Neuron (in vitro differentiated cells): ENCODE measurements around the gene TGM5.

Experiments
- H2AFZ ChIP-seq: one replicate; pipeline ENCODE4 v1.6.1; 2013; ENCODE audit warnings: low read depth, mild to moderate bottlenecking, inconsistent platforms, low read length, moderate library complexity
- H3K27me3 ChIP-seq: one replicate; pipeline ENCODE4 v1.6.1; 2013; ENCODE audit warnings: low read length; ENCODE audit not compliant: insufficient read depth
- H3K36me3 ChIP-seq: one replicate; pipeline ENCODE4 v1.6.1; 2013; ENCODE audit warnings: low read length; ENCODE audit not compliant: insufficient read depth
- H3K4me1 ChIP-seq: one replicate; pipeline ENCODE4 v1.6.1; 2013; ENCODE audit warnings: low read length; ENCODE audit not compliant: insufficient read depth
- H3K4me3 ChIP-seq: 2 replicates; pipeline ENCODE4 v1.5.1; 2013; ENCODE audit warnings: mild to moderate bottlenecking, low read length, moderate library complexity
- H3K9me3 ChIP-seq: one replicate; pipeline ENCODE4 v1.6.1; 2013; ENCODE audit warnings: low read length

Gene TGM5

GRCh38 chr15:43270676-43271306 lies 4.1 kb upstream of the TGM5 start:
- Histone ChIP-seq H3K36me3 (no peaks in the 10 kb centered on the region), H3K4me3 (no peak overlapping the region), H3K4me1 (no peaks in the 10 kb centered on the region), H3K9me3 (no peaks in the 10 kb centered on the region), H3K27me3 (peaks cover 8% of the 10 kb centered on the region), H2AFZ (no peak overlapping the region)

- Histone ChIP-seq H3K36me3 (no peaks in the 10 kb centered on the region), H3K9me3 (no peaks in the 10 kb centered on the region), H3K27me3 (peaks cover 8% of the 10 kb centered on the region), H3K4me1 (no peaks in the 10 kb centered on the region), H2AFZ (no peak overlapping the region), H3K4me3 (no peak overlapping the region)
These were observed 3.5 kb upstream of the TGM5 start for GRCh38 chr15:43270113-43270665.

GRCh38 chr15:43268111-43269105 lies 1.7 kb upstream of the TGM5 start:
- no peaks in the 10 kb centered on the region for H3K9me3 ChIP-seq
- no peak overlapping the region for H3K4me3 ChIP-seq
- no peak overlapping the region for H2AFZ ChIP-seq
- H3K36me3 ChIP-seq = no peaks in the 10 kb centered on the region
- H3K27me3 ChIP-seq = peaks cover 8% of the 10 kb centered on the region
- H3K4me1 ChIP-seq = no peaks in the 10 kb centered on the region

DNA sequence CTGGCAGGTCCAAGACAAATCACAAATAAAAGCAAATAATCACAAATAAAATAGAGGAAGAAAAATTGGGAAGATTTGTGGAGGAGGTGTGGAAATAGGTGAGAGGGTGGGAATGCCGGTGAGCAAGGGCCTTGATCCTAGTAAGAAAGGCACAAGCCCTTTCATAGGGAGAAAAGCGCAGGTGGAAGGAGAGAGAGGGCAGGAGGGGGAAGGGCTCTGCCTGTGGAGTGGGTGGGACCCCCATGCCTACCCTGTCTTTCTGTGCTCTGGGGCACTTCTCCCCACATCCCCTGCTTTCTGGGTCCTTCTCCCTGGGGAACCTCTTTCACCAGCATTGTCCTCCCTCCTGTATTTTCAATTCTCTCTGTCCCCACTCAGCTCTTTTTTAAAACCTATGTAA lies 711 bp upstream of the TGM5 start:
- H3K36me3 ChIP-seq = no peaks in the 10 kb centered on the region
- H3K4me3 ChIP-seq = no peak overlapping the region
- no peaks in the 10 kb centered on the region for H3K9me3 ChIP-seq
- H3K4me1 ChIP-seq = no peaks in the 10 kb centered on the region
- no peak overlapping the region for H2AFZ ChIP-seq
- H3K27me3 ChIP-seq = peaks cover 8% of the 10 kb centered on the region

- Histone ChIP-seq H3K4me1 (no peaks in the 10 kb centered on the region), H3K27me3 (peaks cover 8% of the 10 kb centered on the region), H2AFZ (no peak overlapping the region), H3K4me3 (no peak overlapping the region), H3K36me3 (no peaks in the 10 kb centered on the region), H3K9me3 (no peaks in the 10 kb centered on the region)
These were observed 342 bp downstream of the TGM5 start for GRCh38 chr15:43266386-43266785.

DNA sequence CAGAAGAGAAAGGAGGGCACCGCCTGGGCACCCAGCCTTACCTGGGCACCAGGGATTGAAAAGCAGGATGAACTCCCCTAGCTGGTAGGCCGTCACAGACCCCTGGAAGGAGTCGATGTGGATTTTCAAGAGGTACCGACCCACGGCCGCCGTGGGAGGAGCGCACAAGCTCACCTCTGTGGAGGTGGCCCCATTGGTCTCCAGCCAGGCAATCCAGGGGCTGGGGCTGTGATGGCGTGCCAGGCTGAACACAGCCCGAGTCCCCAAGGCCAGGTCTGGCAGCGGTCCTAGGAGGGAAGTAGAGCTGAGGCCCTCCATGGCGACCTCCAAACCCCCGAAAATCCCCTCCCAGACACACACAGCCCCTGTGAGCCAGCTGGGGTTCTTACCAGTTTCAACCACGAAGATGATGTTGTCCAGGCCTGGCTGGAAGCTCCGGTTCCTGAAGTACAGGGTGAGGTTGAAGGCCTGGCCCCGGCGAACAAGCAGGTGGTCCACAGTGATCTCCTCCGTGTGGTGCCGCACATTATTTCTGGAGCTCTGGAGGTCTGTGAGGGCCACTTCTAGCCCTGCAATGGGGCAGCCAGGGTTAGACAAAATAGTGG lies 6.6 kb downstream of the TGM5 start:
- H2AFZ ChIP-seq = no peak overlapping the region
- H3K27me3 ChIP-seq = peaks cover 5% of the 10 kb centered on the region
- no peaks in the 10 kb centered on the region for H3K9me3 ChIP-seq
- H3K4me3 ChIP-seq = no peak overlapping the region
- H3K4me1 ChIP-seq = no peaks in the 10 kb centered on the region
- H3K36me3 ChIP-seq = no peaks in the 10 kb centered on the region

GRCh38 chr15:43258781-43259180 lies 7.9 kb downstream of the TGM5 start:
- Histone ChIP-seq H3K36me3 (no peaks in the 10 kb centered on the region), H3K9me3 (no peaks in the 10 kb centered on the region), H3K4me3 (no peak overlapping the region), H3K4me1 (no peaks in the 10 kb centered on the region), H2AFZ (no peak overlapping the region), H3K27me3 (peaks cover 5% of the 10 kb centered on the region)

DNA sequence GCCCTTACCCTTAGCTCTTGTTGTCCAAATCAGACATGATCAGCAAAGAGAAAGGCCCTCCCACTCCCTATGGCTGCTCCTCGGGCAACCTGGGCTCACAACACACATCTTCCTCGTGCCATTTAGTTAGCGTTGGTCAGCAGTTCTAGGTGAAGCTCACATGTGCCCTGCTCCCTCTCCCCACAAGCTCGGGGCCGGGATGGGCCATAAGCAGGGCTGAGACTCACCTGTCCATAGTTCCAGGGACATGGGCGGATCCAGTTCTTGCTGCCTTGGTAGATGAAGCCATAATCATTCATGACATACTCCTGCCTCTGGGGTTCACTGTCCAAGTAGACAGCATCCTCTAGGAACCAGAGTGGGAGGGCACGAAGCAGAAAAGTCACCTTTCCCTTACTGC lies 10.4 kb downstream of the TGM5 start:
- H3K27me3 ChIP-seq = peaks cover 9% of the 10 kb centered on the region
- no peak overlapping the region for H3K4me3 ChIP-seq
- H3K36me3 ChIP-seq = no peaks in the 10 kb centered on the region
- no peak overlapping the region for H2AFZ ChIP-seq
- no peaks in the 10 kb centered on the region for H3K9me3 ChIP-seq
- no peaks in the 10 kb centered on the region for H3K4me1 ChIP-seq

GRCh38 chr15:43255376-43255775 lies 11.4 kb downstream of the TGM5 start:
- H3K9me3 ChIP-seq = no peaks in the 10 kb centered on the region
- H2AFZ ChIP-seq = no peak overlapping the region
- no peaks in the 10 kb centered on the region for H3K4me1 ChIP-seq
- peaks cover 9% of the 10 kb centered on the region for H3K27me3 ChIP-seq
- no peaks in the 10 kb centered on the region for H3K36me3 ChIP-seq
- no peak overlapping the region for H3K4me3 ChIP-seq

DNA sequence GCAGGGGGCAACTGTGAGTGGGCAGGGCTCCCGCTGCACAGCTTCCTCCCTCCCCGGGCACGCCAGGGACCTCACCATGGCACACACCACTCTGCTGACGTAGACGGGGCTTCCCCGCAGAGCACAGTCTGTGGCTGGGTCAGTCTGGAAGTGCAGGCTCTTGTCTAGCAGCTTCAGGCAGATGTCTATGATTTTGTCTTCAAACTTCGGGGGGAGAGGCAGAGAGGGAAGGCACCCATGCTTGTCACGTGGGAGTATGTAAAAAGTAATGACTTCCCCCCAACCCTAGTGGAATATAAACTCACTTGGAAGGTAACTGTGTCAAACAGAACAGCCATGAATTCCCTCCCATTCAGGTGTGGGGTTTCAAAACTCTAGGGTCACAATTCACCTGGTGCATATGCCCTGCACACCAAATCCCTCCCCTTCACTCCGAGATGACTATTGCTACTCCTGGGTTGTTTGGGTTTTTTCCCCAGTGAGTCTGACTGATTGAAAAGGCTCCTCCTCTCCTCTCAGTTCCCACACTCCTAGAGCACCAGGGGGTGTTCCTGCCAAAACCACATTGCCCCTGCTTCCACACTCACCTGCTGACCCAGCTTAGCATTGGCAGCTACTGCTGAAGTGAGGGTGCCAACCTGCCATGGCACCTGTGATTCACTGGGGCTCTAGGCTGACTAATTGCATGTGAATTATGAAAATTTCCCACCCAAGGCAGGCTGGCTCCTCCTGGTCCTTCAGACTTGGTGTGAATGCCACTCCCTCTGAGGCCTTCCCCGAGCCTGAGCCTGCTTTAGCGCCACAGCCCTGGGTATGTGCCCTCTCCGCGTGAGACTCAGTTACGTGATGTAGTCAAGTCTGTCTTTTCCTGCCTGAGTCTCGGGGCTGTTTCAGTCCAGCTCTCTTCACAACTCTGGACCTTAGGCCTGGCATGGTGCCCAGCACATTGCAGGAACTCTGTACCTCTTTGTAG lies 13.0 kb downstream of the TGM5 start:
- Histone ChIP-seq H2AFZ (no peak overlapping the region), H3K36me3 (no peaks in the 10 kb centered on the region), H3K9me3 (no peaks in the 10 kb centered on the region), H3K4me1 (no peaks in the 10 kb centered on the region), H3K27me3 (peaks cover 9% of the 10 kb centered on the region), H3K4me3 (no peak overlapping the region)

DNA sequence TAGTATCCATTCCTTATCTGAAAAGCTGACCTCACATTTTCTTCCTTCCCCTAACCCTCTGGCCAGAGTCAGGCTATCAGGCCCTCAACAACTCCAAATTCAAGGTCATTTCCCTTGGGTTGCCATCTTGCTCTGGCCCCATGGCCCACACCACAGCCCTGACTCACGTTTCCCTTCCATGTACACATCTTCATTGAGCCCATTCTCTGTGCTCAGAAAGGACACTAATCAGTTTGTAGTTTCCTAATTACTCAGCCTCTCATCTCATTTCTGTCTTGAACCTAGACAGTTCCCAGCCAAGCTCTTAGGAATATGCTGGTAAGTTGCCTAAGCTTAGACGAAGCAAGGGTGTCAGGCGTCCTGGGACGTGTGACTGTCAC lies 14.9 kb downstream of the TGM5 start:
- Histone ChIP-seq H3K4me3 (no peak overlapping the region), H3K36me3 (no peaks in the 10 kb centered on the region), H3K4me1 (no peaks in the 10 kb centered on the region), H2AFZ (no peak overlapping the region), H3K27me3 (peaks cover 9% of the 10 kb centered on the region), H3K9me3 (no peaks in the 10 kb centered on the region)

DNA sequence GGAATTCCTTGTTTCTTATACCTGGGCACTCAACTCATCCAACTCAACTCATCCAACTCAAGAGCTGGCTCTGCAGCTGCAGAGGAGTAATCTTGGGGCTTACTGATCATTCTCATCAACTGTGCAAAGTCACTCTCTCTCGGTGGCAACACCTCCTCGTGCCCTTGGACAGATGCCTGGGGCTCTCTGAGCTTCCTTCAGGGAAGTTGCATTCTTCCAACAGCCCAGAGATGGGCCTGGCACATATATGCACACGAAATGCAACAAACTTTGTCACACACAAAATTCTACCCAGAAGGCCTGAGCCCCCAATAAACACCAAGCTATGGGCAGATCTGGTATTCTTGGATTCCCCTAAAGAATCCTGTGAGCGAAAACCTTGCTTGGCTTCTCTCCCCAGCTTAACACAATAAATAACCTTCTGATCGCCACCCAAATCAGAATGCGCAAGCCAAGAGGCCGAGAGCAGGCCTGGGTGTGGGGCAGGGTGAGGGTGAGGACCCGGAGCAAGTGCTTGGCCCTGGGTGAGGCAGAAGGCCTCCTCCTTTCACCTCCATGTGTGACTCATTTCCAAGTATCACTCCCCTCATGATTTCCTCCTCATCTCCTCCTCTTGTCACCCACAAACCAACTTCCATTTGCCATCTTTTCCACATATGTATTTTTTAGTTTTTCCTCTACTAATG lies 15.4 kb downstream of the TGM5 start:
- H2AFZ ChIP-seq = no peak overlapping the region
- H3K4me3 ChIP-seq = no peak overlapping the region
- no peaks in the 10 kb centered on the region for H3K4me1 ChIP-seq
- H3K9me3 ChIP-seq = no peaks in the 10 kb centered on the region
- peaks cover 9% of the 10 kb centered on the region for H3K27me3 ChIP-seq
- H3K36me3 ChIP-seq = no peaks in the 10 kb centered on the region
